ENCODE measurements around the gene INO80D. TPM values are rescaled to one million over a fixed set of nuclear protein-coding genes. Genes with fewer than 3 reads are reported as not detected.

Gene INO80D
- total RNA-seq, 6 experiments from 2014 or later: 5.2 to 9.0 (median 8.2) TPM

DNA sequence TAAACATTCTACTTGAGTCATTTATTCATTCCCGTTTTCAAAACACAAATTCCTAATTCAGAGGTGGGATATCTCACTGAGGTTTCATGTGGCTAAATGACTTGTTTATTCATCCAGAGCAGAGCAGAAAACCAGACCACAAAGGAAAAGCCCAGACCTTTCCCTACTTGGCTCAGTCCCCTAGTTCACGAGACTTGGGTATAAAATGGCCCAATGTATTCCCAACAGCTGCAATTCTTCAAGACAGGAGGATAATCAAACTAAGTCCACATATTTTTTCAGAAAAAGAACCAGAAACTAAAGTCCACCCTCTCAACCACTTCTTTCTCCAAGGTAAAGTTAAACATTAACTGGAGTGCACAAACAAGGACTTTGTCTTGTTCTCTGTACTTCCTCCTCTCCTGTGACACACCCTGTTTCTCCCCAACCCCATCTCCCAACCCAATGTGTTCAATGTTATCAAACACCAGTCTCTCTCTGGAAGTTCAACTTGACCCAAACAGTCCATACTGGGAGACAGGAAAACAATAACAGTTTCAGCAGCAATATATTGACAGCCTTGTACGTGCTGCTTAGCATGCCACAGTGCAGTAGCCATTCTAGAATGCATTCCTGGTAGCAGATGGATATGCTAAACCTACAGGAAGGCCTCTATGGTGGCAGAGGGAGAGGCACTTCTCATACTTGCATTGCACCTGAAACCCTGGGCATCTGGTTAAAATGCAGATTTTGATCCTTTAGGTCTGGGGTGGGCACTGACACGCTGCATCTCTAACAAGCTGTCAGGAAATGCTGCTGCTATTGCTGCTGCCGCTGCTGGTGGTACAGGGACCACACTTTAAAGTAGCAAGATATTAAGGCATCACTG is 110.7 kb downstream of the INO80D start:
- peaks cover 0 to 33% (median 9%) of the 10 kb centered on the region in 4 donors for H3K4me1 ChIP-seq
- WGBS (ENCODE audit: insufficient coverage, low coverage, low lambda C conversion rate, missing lambda C conversion rate): 18% methylated on average over 3 of the region's 5 CpGs
- no peaks in the 10 kb centered on the region for H3K27me3 ChIP-seq
- intact Hi-C loops (cut with DNase I): no loop called here
- H3K27ac ChIP-seq: peak overlapping the region; percentile 67 to 90 (median 81)
- ATAC-seq: peak; percentile 88 to 95 (median 90)
- peak in 2 of 3 donors; percentile 32 to 71 for DNase-seq
- no peaks in the 10 kb centered on the region for H3K36me3 ChIP-seq
- H3K9me3 ChIP-seq: no peaks in the 10 kb centered on the region
- TF ChIP-seq CTCF (IDR thresholded peaks at IDR 0.05) (no peak), POLR2A (IDR thresholded peaks at IDR 0.05) (no peak)
- H3K4me3 ChIP-seq: no peak overlapping the region

DNA sequence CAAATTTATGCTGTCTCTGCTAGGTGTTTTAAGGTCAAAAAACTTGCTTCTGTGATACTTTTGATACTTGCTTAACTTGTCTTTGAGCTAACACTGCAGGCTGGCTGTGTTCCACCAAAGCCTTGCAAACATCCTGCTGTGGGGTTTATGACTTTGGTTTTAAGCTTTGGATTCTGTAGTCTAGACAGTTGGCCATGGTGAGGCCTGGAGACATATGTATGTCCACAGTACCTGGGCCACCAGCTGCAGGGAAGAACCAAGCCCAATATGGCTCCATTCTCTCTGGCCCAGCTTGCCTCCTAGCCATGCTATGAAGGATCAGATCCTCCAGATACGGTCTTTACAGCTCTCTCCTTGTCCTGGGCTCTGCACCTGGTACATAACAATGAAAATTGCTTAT is 113.9 kb downstream of the INO80D start:
- Histone ChIP-seq H3K4me3 (no peak overlapping the region), H3K9me3 (no peaks in the 10 kb centered on the region), H3K27ac (peak overlapping the region in 2 of 3 donors; percentile 54 to 81), H3K27me3 (no peaks in the 10 kb centered on the region), H3K36me3 (no peaks in the 10 kb centered on the region), H3K4me1 (peaks cover 0 to 33% (median 9%) of the 10 kb centered on the region in 4 donors)
- peak; percentile 66 to 85 (median 72) for DNase-seq
- 22% methylated on average over 1 of the region's 1 CpG for WGBS (ENCODE audit: insufficient coverage, low coverage, low lambda C conversion rate, missing lambda C conversion rate)
- intact Hi-C loops (cut with DNase I): no loop called here
- TF ChIP-seq POLR2A (IDR thresholded peaks at IDR 0.05) (no peak), CTCF (IDR thresholded peaks at IDR 0.05) (no peak)
- peak; percentile 49 to 67 (median 60) for ATAC-seq

GRCh38 chr2:205970348-205970747 is 115.6 kb downstream of the INO80D start:
- no peak overlapping the region for H3K4me3 ChIP-seq
- intact Hi-C loops (cut with DNase I): no loop called here
- DNase-seq (no peak), ATAC-seq (no peak)
- H3K4me1 ChIP-seq: peaks cover 0 to 20% (median 6%) of the 10 kb centered on the region in 4 donors
- 82% methylated on average over 3 of the region's 5 CpGs for WGBS (ENCODE audit: insufficient coverage, low coverage, low lambda C conversion rate, missing lambda C conversion rate)
- TF ChIP-seq POLR2A (IDR thresholded peaks at IDR 0.05): no peak
- no peak for TF ChIP-seq CTCF (IDR thresholded peaks at IDR 0.05)
- no peaks in the 10 kb centered on the region for H3K9me3 ChIP-seq
- H3K36me3 ChIP-seq: no peaks in the 10 kb centered on the region
- no peak overlapping the region for H3K27ac ChIP-seq
- no peaks in the 10 kb centered on the region for H3K27me3 ChIP-seq

DNA sequence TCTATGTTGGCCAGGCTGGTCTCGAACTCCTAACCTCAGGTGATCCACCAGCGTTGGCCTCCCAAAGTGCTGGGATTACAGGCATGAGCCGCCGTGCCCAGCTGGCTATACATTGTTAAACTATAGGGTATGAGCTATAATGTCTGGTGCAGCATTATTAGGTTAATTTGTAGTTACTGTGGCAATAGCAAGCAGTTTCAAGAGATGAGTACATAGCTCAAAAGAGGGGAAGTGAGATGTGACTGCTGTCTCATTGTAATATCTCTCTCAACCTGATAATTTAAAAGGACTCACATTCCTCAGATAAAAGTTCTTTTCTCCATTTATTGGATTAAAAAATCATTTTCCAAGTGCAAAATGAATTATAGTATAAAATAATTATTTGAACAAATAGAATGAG is 116.4 kb downstream of the INO80D start:
- TF ChIP-seq CTCF (IDR thresholded peaks at IDR 0.05) (no peak), POLR2A (IDR thresholded peaks at IDR 0.05) (no peak)
- ATAC-seq: no peak
- DNase-seq: no peak
- 100% methylated on average over 2 of the region's 4 CpGs for WGBS (ENCODE audit: insufficient coverage, low coverage, low lambda C conversion rate, missing lambda C conversion rate)
- no peak overlapping the region for H3K27ac ChIP-seq
- peaks cover 0 to 17% (median 6%) of the 10 kb centered on the region in 4 donors for H3K4me1 ChIP-seq
- no peaks in the 10 kb centered on the region for H3K27me3 ChIP-seq
- intact Hi-C loops (cut with DNase I): no loop called here
- H3K9me3 ChIP-seq: no peaks in the 10 kb centered on the region
- H3K4me3 ChIP-seq: no peak overlapping the region
- H3K36me3 ChIP-seq: no peaks in the 10 kb centered on the region
